Thyroid gland (tissue), 4 donors: Measurements from ENCODE around the gene NAGS.

Experiments used
- CTCF ChIP-seq, 6 experiments: fragments of 200-600 bp in 3 of 6; fragments of 450-650 bp in 3 of 6; sonication (generic) in 3 of 6; IDR thresholded peaks; one replicate each; pipeline ENCODE4 v1.5.1; 2016 to 2019; ENCODE audit warnings: antibody characterized with exemption in 6 of 6, mild to moderate bottlenecking in 2 of 6, inconsistent platforms in 1 of 6, moderate library complexity in 1 of 6
- POLR2A ChIP-seq, 2 donors: fragments of 450-650 bp; IDR thresholded peaks; one replicate each; pipeline ENCODE4 v1.6.1; 2017; ENCODE audit warnings: antibody characterized with exemption in 2 of 2, mild to moderate bottlenecking in 2 of 2, moderate library complexity in 1 of 2

- TF ChIP-seq POLR2A (IDR thresholded peaks at IDR 0.05), result no peak
- no peak for TF ChIP-seq CTCF (IDR thresholded peaks at IDR 0.05)
These were observed 4.1 kb upstream of the NAGS start for GRCh38 chr17:44000141-44000860.
